ENCODE data around the gene SORBS2.
"Not testable (repeated sequence)": the region's sequence is repeated elsewhere in the genome, so short reads cannot be mapped to it uniquely, and the experiment has no call there.

The SORBS2 gene

DNA sequence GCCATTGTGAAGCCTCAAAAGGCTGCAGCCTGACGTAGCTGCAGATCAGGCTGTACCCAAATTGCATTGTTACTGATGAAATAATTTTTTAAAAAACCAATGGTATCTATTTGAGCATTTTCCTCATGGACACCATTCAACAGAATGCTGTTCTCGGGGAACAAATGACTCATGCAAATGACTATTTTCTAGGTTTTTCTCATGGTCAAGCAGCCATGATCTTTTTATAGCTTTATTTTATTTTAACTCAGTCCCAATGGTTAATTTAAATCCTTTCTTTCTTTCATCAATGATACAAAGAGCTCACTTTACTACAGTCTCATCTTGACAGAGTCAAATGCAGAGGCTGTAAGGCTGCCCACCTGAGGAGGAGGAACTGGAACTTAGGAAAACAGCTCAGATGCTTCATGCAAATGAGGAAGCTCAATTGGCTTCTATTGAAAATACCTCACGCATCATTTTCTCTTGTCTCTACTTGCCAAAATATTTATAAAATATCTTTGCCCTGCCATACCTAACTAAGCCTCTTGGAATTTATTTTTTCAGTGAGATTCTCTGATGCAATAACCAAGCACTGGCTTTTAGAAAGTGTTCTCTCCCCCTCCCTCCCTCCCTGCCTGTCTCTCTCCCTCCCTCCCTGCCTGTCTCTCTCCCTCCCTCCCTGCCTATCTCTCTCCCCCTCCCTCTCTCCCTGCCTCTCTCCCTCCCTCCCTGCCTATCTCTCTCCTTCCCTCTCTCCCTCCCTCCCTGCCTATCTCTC is 81.0 kb downstream of the SORBS2 start:
- H3K4me3 Mint-ChIP-seq: no peak overlapping the region
- no peak overlapping the region for H3K27ac Mint-ChIP-seq
- no peaks in the 10 kb centered on the region for H3K36me3 Mint-ChIP-seq (ENCODE audit: low read depth)
- H3K4me1 Mint-ChIP-seq (ENCODE audit: low read depth): no peaks in the 10 kb centered on the region
- peaks cover 31% of the 10 kb centered on the region for H3K27me3 Mint-ChIP-seq
- H3K9me3 Mint-ChIP-seq: no peaks in the 10 kb centered on the region

DNA sequence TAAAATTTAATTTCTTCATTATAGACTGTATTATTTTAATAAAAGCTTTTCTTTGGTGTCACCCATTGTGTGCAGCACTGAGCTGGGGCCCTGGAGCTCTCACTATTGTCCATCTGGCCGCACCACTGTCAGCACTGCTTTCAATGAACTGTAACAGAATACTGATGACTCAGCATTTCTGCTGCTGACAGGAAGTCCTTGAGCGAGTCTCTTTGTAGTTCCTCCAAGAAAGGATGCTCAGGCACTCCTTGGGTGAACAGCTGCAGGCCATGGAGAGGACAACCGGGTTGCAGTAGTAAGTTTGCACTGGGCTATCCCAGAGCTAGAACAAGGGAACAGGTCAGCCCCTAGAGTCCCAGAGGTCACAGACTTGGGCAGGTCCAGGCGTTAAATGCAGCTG is 81.6 kb downstream of the SORBS2 start:
- Mint-ChIP-seq H3K27ac (no peak overlapping the region), H3K4me1 (ENCODE audit: low read depth) (no peaks in the 10 kb centered on the region)

DNA sequence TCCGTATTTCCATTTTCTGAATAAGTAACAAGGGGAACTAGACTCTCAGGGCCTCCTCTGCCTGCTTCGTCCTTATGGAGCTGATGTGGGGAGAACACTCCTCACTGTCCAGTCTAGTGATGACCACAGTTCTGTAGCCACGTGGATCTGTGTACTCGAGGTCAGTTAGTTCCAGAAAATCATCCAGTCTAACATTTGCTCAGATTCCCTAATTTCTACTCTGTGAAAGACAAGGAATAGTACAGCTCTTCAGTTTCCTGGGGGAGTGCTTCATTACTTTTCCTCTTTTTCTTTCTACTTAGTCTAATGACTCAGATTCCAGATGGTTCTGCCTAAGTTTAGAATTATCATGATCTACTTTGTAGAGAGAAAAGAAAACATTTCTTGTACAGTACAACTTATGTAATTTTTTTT is 82.6 kb downstream of the SORBS2 start:
- peaks cover 21% of the 10 kb centered on the region for H3K27me3 Mint-ChIP-seq
- H3K4me3 Mint-ChIP-seq: no peak overlapping the region
- no peak overlapping the region for H3K27ac Mint-ChIP-seq
- no peaks in the 10 kb centered on the region for H3K9me3 Mint-ChIP-seq
- H3K4me1 Mint-ChIP-seq (ENCODE audit: low read depth): no peaks in the 10 kb centered on the region
- H3K36me3 Mint-ChIP-seq (ENCODE audit: low read depth): no peaks in the 10 kb centered on the region

More for the DNA sequence above, 81.6 kb downstream of the SORBS2 start:
- Mint-ChIP-seq H3K4me3 (no peak overlapping the region), H3K36me3 (ENCODE audit: low read depth) (no peaks in the 10 kb centered on the region), H3K27me3 (peaks cover 29% of the 10 kb centered on the region), H3K9me3 (no peaks in the 10 kb centered on the region)

GRCh38 chr4:185728893-185729292 is 83.1 kb downstream of the SORBS2 start:
- Mint-ChIP-seq H3K4me3 (no peak overlapping the region), H3K4me1 (ENCODE audit: low read depth) (no peaks in the 10 kb centered on the region), H3K27ac (no peak overlapping the region), H3K36me3 (ENCODE audit: low read depth) (no peaks in the 10 kb centered on the region), H3K9me3 (no peaks in the 10 kb centered on the region), H3K27me3 (peaks cover 16% of the 10 kb centered on the region)

DNA sequence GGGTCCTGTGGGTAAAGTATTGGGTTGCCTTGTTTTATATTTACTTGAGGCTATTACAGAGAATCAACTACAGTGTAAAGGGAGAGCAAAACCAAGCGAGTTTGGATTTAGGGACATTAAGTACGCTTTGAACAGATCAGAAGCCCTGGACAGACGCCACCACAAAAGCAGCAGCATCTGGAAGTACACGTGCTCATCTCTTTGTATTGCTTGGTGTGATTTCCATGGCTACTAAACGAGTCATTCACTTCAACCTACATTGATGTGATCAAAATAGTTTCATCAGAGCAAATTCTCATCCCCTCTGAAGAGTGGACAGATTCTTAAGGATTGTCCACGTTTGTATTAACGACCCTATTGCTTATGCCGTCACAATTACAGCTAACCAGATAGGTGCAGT is 85.1 kb downstream of the SORBS2 start:
- Mint-ChIP-seq H3K27ac (no peak overlapping the region), H3K9me3 (no peaks in the 10 kb centered on the region), H3K4me3 (no peak overlapping the region), H3K27me3 (peaks cover 5% of the 10 kb centered on the region), H3K4me1 (ENCODE audit: low read depth) (no peaks in the 10 kb centered on the region), H3K36me3 (ENCODE audit: low read depth) (no peaks in the 10 kb centered on the region)

- no peaks in the 10 kb centered on the region for H3K9me3 Mint-ChIP-seq
- H3K36me3 Mint-ChIP-seq (ENCODE audit: low read depth): no peaks in the 10 kb centered on the region
- no peak overlapping the region for H3K27ac Mint-ChIP-seq
- H3K4me1 Mint-ChIP-seq (ENCODE audit: low read depth): no peaks in the 10 kb centered on the region
- H3K4me3 Mint-ChIP-seq: no peak overlapping the region
- no peaks in the 10 kb centered on the region for H3K27me3 Mint-ChIP-seq
Observed at GRCh38 chr4:185723631-185724260, 88.2 kb downstream of the SORBS2 start.

GRCh38 chr4:185722029-185722316 is 90.0 kb downstream of the SORBS2 start:
- no peaks in the 10 kb centered on the region for H3K4me1 Mint-ChIP-seq (ENCODE audit: low read depth)
- no peaks in the 10 kb centered on the region for H3K27me3 Mint-ChIP-seq
- H3K27ac Mint-ChIP-seq: no peak overlapping the region
- H3K36me3 Mint-ChIP-seq (ENCODE audit: low read depth): no peaks in the 10 kb centered on the region
- no peak overlapping the region for H3K4me3 Mint-ChIP-seq
- no peaks in the 10 kb centered on the region for H3K9me3 Mint-ChIP-seq

- no peak overlapping the region for H3K27ac Mint-ChIP-seq
- H3K36me3 Mint-ChIP-seq (ENCODE audit: low read depth): no peaks in the 10 kb centered on the region
- no peaks in the 10 kb centered on the region for H3K27me3 Mint-ChIP-seq
- H3K4me1 Mint-ChIP-seq (ENCODE audit: low read depth): no peaks in the 10 kb centered on the region
- H3K9me3 Mint-ChIP-seq: no peaks in the 10 kb centered on the region
- H3K4me3 Mint-ChIP-seq: no peak overlapping the region
Observed at GRCh38 chr4:185721190-185722028, 90.6 kb downstream of the SORBS2 start.

GRCh38 chr4:185719500-185719858 is 92.5 kb downstream of the SORBS2 start:
- Mint-ChIP-seq H3K4me1 (ENCODE audit: low read depth) (no peaks in the 10 kb centered on the region), H3K27me3 (peaks cover 1% of the 10 kb centered on the region), H3K36me3 (ENCODE audit: low read depth) (no peaks in the 10 kb centered on the region), H3K9me3 (no peaks in the 10 kb centered on the region), H3K4me3 (no peak overlapping the region), H3K27ac (no peak overlapping the region)

GRCh38 chr4:185718578-185719499 is 93.2 kb downstream of the SORBS2 start:
- Mint-ChIP-seq H3K4me1 (ENCODE audit: low read depth) (no peaks in the 10 kb centered on the region), H3K27ac (no peak overlapping the region), H3K9me3 (no peaks in the 10 kb centered on the region), H3K27me3 (peaks cover 6% of the 10 kb centered on the region), H3K36me3 (ENCODE audit: low read depth) (no peaks in the 10 kb centered on the region), H3K4me3 (no peak overlapping the region)

DNA sequence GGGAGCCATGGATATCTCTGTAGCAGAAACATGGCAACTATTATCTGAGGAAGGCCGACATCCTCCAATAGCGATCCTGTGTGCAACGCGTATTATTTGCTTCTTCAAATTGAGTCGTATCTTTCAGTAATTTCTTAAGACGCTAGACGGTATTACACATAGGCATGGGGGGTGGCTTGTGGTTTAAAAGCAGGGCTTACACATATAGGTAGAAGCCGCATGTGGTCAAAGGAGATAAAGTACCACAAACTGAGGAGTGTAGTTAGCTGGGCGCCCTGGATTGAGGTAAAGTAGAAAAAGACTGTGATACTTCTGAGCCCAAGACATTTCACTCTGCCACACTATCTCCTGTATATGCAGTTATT is 94.6 kb downstream of the SORBS2 start:
- Mint-ChIP-seq H3K27me3 (peaks cover 14% of the 10 kb centered on the region), H3K27ac (no peak overlapping the region), H3K36me3 (ENCODE audit: low read depth) (no peaks in the 10 kb centered on the region), H3K9me3 (no peaks in the 10 kb centered on the region), H3K4me3 (no peak overlapping the region), H3K4me1 (ENCODE audit: low read depth) (no peaks in the 10 kb centered on the region)

- H3K4me3 Mint-ChIP-seq: no peak overlapping the region
- H3K36me3 Mint-ChIP-seq (ENCODE audit: low read depth): no peaks in the 10 kb centered on the region
- peaks cover 16% of the 10 kb centered on the region for H3K27me3 Mint-ChIP-seq
- no peak overlapping the region for H3K27ac Mint-ChIP-seq
- H3K4me1 Mint-ChIP-seq (ENCODE audit: low read depth): no peaks in the 10 kb centered on the region
- H3K9me3 Mint-ChIP-seq: no peaks in the 10 kb centered on the region
Observed at GRCh38 chr4:185716577-185717376, 95.2 kb downstream of the SORBS2 start.

GRCh38 chr4:185716141-185716551 is 95.8 kb downstream of the SORBS2 start:
- H3K27me3 Mint-ChIP-seq: peaks cover 22% of the 10 kb centered on the region
- H3K27ac Mint-ChIP-seq: no peak overlapping the region
- no peaks in the 10 kb centered on the region for H3K4me1 Mint-ChIP-seq (ENCODE audit: low read depth)
- no peak overlapping the region for H3K4me3 Mint-ChIP-seq
- H3K36me3 Mint-ChIP-seq (ENCODE audit: low read depth): no peaks in the 10 kb centered on the region
- H3K9me3 Mint-ChIP-seq: no peaks in the 10 kb centered on the region

DNA sequence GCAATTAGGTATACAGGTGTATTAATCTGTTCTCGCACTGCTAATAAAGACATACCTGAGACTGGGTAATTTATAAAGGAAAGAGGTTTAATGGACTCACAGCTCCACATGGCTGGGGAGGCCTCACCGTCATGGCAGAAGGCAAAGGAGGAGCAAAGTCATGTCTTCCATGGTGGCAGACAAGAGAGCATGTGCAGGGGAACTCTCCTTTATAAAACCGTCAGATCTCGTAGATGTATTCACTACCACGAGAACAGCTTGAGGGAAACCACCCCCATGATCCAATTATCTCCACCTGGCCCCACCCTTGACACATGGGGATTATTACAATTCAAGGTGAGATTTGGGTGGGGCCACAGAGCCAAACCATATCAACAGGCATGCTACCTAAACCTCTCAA is 97.5 kb downstream of the SORBS2 start:
- not testable (repeated sequence) for H3K27ac Mint-ChIP-seq; H3K4me1 Mint-ChIP-seq (ENCODE audit: low read depth); H3K9me3 Mint-ChIP-seq; H3K4me3 Mint-ChIP-seq; H3K36me3 Mint-ChIP-seq (ENCODE audit: low read depth)
- peaks cover 22% of the 10 kb centered on the region for H3K27me3 Mint-ChIP-seq
